NCI-H2171 (cell line): ENCODE measurements around the gene RNF13.
A peak's percentile ranks its signal among the peaks of the same experiment; 100 is the strongest.
"Not testable (repeated sequence)": the region's sequence is repeated elsewhere in the genome, so short reads cannot be mapped to it uniquely, and the experiment has no call there.

Experiments
- DNase-seq: peaks from one replicate; lab custom pipeline; 2025; lab: John Stamatoyannopoulos, UW

RNF13 gene

GRCh38 chr3:149801639-149802038 is 11.4 kb upstream of the RNF13 start:
- no peak for DNase-seq

GRCh38 chr3:149806171-149806778 is 6.7 kb upstream of the RNF13 start:
- DNase-seq: no peak

- peak; percentile 6 for DNase-seq
Observed at GRCh38 chr3:149808209-149808829, 4.7 kb upstream of the RNF13 start.

GRCh38 chr3:149809699-149810098 is 3.3 kb upstream of the RNF13 start:
- DNase-seq: no peak

- no peak for DNase-seq
Observed at GRCh38 chr3:149810846-149811245, 2.2 kb upstream of the RNF13 start.

GRCh38 chr3:149812165-149812605 is 830 bp upstream of the RNF13 start:
- no peak for DNase-seq

- DNase-seq: no peak
Observed at GRCh38 chr3:149813367-149814281, 609 bp downstream of the RNF13 start.

- no peak for DNase-seq
Observed at GRCh38 chr3:149815321-149815720, 2.3 kb downstream of the RNF13 start.

- DNase-seq: no peak
Observed at GRCh38 chr3:149815728-149816127, 2.7 kb downstream of the RNF13 start.

GRCh38 chr3:149816311-149816710 is 3.3 kb downstream of the RNF13 start:
- no peak for DNase-seq

- no peak for DNase-seq
Observed at GRCh38 chr3:149816986-149817385, 4.0 kb downstream of the RNF13 start.

- DNase-seq: no peak
Observed at GRCh38 chr3:149819432-149819831, 6.4 kb downstream of the RNF13 start.

GRCh38 chr3:149820183-149820582 is 7.2 kb downstream of the RNF13 start:
- DNase-seq: no peak

GRCh38 chr3:149826636-149827035 is 13.6 kb downstream of the RNF13 start:
- DNase-seq: no peak

- DNase-seq: no peak
Observed at GRCh38 chr3:149828390-149828789, 15.4 kb downstream of the RNF13 start.

- DNase-seq: not testable (repeated sequence)
Observed at GRCh38 chr3:149829631-149830030, 16.6 kb downstream of the RNF13 start.

GRCh38 chr3:149830902-149831301 is 17.9 kb downstream of the RNF13 start:
- no peak for DNase-seq

- DNase-seq: no peak
Observed at GRCh38 chr3:149831321-149831720, 18.3 kb downstream of the RNF13 start.

GRCh38 chr3:149832086-149832485 is 19.1 kb downstream of the RNF13 start:
- no peak for DNase-seq

- no peak for DNase-seq
Observed at GRCh38 chr3:149833241-149833640, 20.2 kb downstream of the RNF13 start.

- DNase-seq: not testable (repeated sequence)
Observed at GRCh38 chr3:149838491-149838890, 25.5 kb downstream of the RNF13 start.

- DNase-seq: not testable (repeated sequence)
Observed at GRCh38 chr3:149839469-149839868, 26.5 kb downstream of the RNF13 start.

- DNase-seq: no peak
Observed at GRCh38 chr3:149839896-149840295, 26.9 kb downstream of the RNF13 start.
